Kidney epithelial cell (primary cell): ENCODE results near the gene ZNF32. TPM values are rescaled to one million over a fixed set of nuclear protein-coding genes. Genes with fewer than 3 reads are reported as not detected.
A peak's percentile ranks its signal among the peaks of the same experiment; 100 is the strongest.

Source experiments
- DNase-seq: peaks from one replicate; pipeline ENCODE4 v3.0.0-alpha.2; 2010; ENCODE audit warnings: low read depth
- H3K27me3 ChIP-seq: 2 replicates; pipeline ENCODE4 v1.6.0; 2011; ENCODE audit warnings: low read length; ENCODE audit not compliant: control insufficient read depth, insufficient read depth
- H3K36me3 ChIP-seq: 2 replicates; pipeline ENCODE4 v1.5.1; 2011; ENCODE audit warnings: low read length; ENCODE audit not compliant: control insufficient read depth, insufficient read depth
- H3K4me3 ChIP-seq: 2 replicates; pipeline ENCODE4 v1.5.1; 2011; ENCODE audit warnings: low read depth, mild to moderate bottlenecking, control low read depth, low read length
- total RNA-seq: library from RNA; depleted of rRNA; stranded (reverse); fragments of >200 nt; gene quantifications from 2 replicates; pipeline ENCODE4 v1.2.3, GENCODE V29; 2015
- TF ChIP-seq, protein P1 (sequence below): IDR thresholded peaks from 2 replicates; pipeline ENCODE4 v1.5.1; 2011; ENCODE audit warnings: mild to moderate bottlenecking, moderate library complexity, low read length, control low read depth, inconsistent platforms; ENCODE audit not compliant: insufficient read depth, poor library complexity, severe bottlenecking

The ZNF32 gene
- total RNA-seq, 1 donor from 2014 or later, result 40.3 TPM

DNA sequence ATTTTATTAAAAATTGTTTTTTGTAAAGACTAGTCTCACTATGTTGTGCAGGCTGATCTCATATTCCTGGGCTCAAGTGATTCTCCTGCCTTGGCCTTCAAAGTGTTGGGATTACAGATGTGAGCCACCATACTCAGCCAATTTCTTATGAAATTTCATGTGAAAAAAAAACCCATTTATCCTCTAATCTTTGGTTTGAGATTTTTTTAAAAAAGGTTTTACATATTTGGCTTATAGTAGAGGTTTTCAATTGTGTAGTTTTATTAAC is 35.5 kb upstream of the ZNF32 start:
- DNase-seq, result no peak
- H3K27me3 ChIP-seq, result peaks cover 2% of the 10 kb centered on the region
- TF ChIP-seq, protein P1, sequence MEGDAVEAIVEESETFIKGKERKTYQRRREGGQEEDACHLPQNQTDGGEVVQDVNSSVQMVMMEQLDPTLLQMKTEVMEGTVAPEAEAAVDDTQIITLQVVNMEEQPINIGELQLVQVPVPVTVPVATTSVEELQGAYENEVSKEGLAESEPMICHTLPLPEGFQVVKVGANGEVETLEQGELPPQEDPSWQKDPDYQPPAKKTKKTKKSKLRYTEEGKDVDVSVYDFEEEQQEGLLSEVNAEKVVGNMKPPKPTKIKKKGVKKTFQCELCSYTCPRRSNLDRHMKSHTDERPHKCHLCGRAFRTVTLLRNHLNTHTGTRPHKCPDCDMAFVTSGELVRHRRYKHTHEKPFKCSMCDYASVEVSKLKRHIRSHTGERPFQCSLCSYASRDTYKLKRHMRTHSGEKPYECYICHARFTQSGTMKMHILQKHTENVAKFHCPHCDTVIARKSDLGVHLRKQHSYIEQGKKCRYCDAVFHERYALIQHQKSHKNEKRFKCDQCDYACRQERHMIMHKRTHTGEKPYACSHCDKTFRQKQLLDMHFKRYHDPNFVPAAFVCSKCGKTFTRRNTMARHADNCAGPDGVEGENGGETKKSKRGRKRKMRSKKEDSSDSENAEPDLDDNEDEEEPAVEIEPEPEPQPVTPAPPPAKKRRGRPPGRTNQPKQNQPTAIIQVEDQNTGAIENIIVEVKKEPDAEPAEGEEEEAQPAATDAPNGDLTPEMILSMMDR, result no peak

DNA sequence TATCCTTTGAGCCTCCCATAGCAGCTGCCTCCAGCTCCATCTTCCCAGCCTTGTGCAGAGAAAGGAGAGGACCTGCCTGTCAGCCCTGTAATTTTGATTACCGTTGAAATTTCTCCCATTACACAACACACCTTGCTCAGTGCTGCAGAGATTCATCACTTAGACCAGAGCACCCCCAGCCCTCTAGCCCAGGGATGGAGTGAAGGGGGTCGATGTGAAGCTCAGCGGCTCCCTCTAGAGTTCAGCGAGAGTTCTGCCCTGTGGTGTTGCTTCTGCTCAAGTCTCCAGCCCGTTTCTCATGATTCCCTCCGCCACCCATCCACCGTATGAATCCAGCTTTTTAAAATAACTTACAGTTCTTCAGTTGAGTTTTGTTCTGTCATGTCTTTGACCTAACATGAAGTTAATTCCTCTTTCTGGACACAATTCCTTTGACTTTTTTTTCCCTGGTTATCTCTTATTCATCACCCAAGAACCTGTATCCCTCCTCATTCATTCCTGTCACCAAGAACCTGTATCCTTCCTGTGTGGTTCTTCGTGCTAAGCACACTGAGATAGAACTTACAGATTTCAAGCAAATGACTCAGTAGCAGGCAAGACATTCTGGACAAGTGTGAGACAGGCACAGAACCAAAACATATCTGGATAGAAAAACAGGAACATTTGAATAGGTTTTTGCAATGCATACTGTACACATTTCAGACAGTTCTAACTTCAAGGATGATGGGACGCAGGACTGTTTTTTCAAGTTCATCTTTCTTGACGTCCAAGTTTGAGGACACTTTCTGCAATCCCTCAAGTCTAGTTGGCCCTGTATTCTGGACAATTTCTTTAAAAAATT is 35.0 kb upstream of the ZNF32 start:
- peaks cover 2% of the 10 kb centered on the region for H3K27me3 ChIP-seq
- H3K4me3 ChIP-seq, result no peak overlapping the region
- H3K36me3 ChIP-seq, result no peaks in the 10 kb centered on the region
- TF ChIP-seq, protein P1, result peak; percentile 57
- DNase-seq, result no peak

More for the DNA sequence above, 35.5 kb upstream of the ZNF32 start:
- H3K4me3 ChIP-seq, result no peak overlapping the region
- no peaks in the 10 kb centered on the region for H3K36me3 ChIP-seq

DNA sequence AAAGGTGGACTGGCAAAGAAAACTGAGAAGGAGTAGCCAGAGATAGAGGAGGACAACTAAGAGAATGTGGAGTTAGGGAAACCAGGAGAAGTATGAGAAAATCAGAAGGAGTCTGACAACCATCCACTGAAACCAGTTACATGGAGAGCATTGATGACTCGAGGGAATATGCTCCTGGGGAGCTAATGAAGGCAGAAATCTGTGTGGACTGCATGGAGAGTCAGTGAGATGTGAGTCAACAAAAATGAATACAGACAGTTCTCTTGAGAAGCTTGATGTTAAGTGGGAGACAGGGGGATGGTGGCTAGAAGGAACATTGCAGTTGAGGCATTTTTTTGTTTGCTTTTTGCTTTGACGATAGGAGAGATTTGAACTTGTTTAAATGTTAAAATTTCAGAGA is 34.3 kb upstream of the ZNF32 start:
- H3K4me3 ChIP-seq, result no peak overlapping the region
- H3K36me3 ChIP-seq, result no peaks in the 10 kb centered on the region
- DNase-seq, result no peak
- H3K27me3 ChIP-seq, result peaks cover 2% of the 10 kb centered on the region
- TF ChIP-seq, protein P1, result no peak

DNA sequence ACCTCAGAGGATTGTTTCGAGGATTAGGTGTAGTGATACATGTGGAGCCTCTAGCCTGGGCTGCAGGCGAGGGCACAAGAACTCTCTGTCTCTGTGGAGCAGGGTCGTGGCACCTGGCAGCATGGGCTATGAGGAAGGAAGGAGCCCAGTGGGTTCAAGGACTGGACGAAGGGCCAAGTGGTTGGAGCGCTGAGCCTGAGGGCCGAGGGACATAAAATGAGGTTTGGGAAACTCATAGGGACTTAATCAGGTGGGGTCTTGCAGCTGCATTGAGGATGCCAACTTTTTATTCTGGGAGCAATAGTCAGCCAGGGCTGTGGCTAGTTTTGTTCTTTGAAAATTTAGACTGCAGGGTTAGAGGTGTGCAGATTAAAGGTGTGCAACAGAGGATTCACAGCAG is 33.0 kb upstream of the ZNF32 start:
- Histone ChIP-seq H3K36me3 (no peaks in the 10 kb centered on the region), H3K4me3 (no peak overlapping the region), H3K27me3 (no peaks in the 10 kb centered on the region)
- no peak for DNase-seq
- TF ChIP-seq, protein P1, result no peak

DNA sequence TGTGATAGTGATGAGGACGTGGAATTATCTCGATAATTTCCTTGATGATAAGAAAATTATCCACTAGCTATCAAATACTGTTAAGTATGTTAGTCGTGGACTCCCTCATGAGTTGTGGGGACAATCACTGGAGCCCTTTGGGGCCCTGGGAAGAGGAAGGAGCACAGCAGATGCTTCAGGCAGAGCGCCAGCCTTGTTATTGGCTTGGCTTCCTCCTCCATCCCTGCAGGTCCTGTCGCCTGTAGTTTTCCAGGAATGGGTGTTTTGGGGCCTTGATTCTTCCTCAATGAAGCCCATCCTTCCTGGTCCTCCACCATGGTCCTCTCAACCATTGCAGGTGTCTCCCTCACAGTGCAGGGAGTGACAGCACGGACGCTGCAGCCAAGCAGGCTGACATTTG is 32.5 kb upstream of the ZNF32 start:
- no peaks in the 10 kb centered on the region for H3K27me3 ChIP-seq
- TF ChIP-seq, protein P1, result no peak
- no peak overlapping the region for H3K4me3 ChIP-seq
- DNase-seq, result no peak
- no peaks in the 10 kb centered on the region for H3K36me3 ChIP-seq

DNA sequence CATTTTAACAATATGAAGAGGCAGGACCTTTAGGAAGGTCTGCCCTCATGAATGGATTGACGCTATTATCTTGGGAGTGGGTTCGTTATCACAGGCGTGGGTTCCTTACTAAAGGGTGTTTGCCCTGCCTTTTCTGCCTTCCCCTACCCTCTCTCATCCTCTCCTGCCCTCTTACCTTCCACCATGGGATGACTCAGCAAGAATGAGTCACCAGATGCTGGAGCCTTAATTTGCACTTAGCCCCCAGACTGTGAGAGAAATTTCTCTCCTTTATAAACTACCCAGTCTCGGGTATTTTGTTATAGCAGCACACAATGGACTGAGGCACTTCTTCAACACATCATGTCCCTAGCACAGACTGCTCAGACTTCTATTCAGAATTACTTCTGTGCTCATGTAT is 31.4 kb upstream of the ZNF32 start:
- no peak overlapping the region for H3K4me3 ChIP-seq
- no peaks in the 10 kb centered on the region for H3K36me3 ChIP-seq
- no peak for DNase-seq
- TF ChIP-seq, protein P1, result no peak
- H3K27me3 ChIP-seq, result no peaks in the 10 kb centered on the region
